Smooth muscle cell (in vitro differentiated cells): ENCODE data around the gene GUCY1A1. TPM values are rescaled to one million over a fixed set of nuclear protein-coding genes. Genes with fewer than 3 reads are reported as not detected.

Source experiments
- DNase-seq: peaks from one replicate; lab custom pipeline; 2025; ENCODE audit not compliant: unreplicated experiment; lab: John Stamatoyannopoulos, UW
- H2AFZ ChIP-seq: fragments of 200-600 bp; sonication (generic); 2 replicates; pipeline ENCODE4 v1.6.0; 2016; ENCODE audit warnings: antibody characterized with exemption, low read depth, mild to moderate bottlenecking
- H3F3A ChIP-seq: fragments of 200-600 bp; sonication (generic); 2 replicates; pipeline ENCODE4 v1.6.0; 2017; ENCODE audit warnings: antibody characterized with exemption, low read depth
- H3K27ac ChIP-seq: fragments of 200-600 bp; sonication (generic); 2 replicates; pipeline ENCODE4 v1.5.1; 2016; ENCODE audit warnings: low read depth, mild to moderate bottlenecking
- H3K27me3 ChIP-seq: fragments of 200-600 bp; sonication (generic); 2 replicates; pipeline ENCODE4 v1.6.1; 2016; ENCODE audit warnings: low read depth, mild to moderate bottlenecking
- H3K36me3 ChIP-seq: fragments of 200-600 bp; sonication (generic); 2 replicates; pipeline ENCODE4 v1.5.1; 2016; ENCODE audit warnings: low read depth
- H3K4me1 ChIP-seq: fragments of 200-600 bp; sonication (generic); 2 replicates; pipeline ENCODE4 v1.5.1; 2016; ENCODE audit warnings: low read depth
- H3K4me2 ChIP-seq: fragments of 200-600 bp; sonication (generic); 2 replicates; pipeline ENCODE4 v1.6.0; 2016; ENCODE audit warnings: mild to moderate bottlenecking
- H3K4me3 ChIP-seq: fragments of 200-600 bp; sonication (generic); 2 replicates; pipeline ENCODE4 v1.5.1; 2016; ENCODE audit warnings: mild to moderate bottlenecking
- H3K79me2 ChIP-seq: fragments of 200-600 bp; sonication (generic); 2 replicates; pipeline ENCODE4 v1.6.0; 2016; ENCODE audit warnings: low read depth, mild to moderate bottlenecking
- H3K9ac ChIP-seq: fragments of 200-600 bp; sonication (generic); 2 replicates; pipeline ENCODE4 v1.6.0; 2016; ENCODE audit warnings: low read depth
- H3K9me3 ChIP-seq: fragments of 200-600 bp; sonication (generic); replicated peaks from 2 replicates; pipeline ENCODE4 v1.5.1; 2016; ENCODE audit warnings: low read depth
- H4K20me1 ChIP-seq: fragments of 200-600 bp; sonication (generic); 2 replicates; pipeline ENCODE4 v1.6.0; 2016; ENCODE audit warnings: low read depth
- WGBS: methylation state at CpG from one replicate; pipeline ENCODE4 v1.1.7; 2016; ENCODE audit warnings: low lambda C conversion rate; 5-methylcytosine and 5-hydroxymethylcytosine counted together
- polyA plus RNA-seq: library from polyadenylated mRNA; unstranded; fragments of >200 nt; fragmentation: Nextera tagmentation; extraction: Ambion mirVana; gene quantifications from 2 replicates; pipeline ENCODE4 v1.2.1, GENCODE V29; 2016
- total RNA-seq: library from RNA; depleted of rRNA; stranded (reverse); fragments of >200 nt; gene quantifications from 2 replicates; pipeline ENCODE4 v1.2.3, GENCODE V29; 2014
- TF ChIP-seq, protein P1 (sequence below): fragments of 200-600 bp; sonication (generic); IDR thresholded peaks from 2 replicates; pipeline ENCODE4 v1.5.1; 2017; ENCODE audit warnings: borderline replicate concordance, mild to moderate bottlenecking, antibody characterized with exemption; ENCODE audit not compliant: insufficient read depth, poor library complexity, severe bottlenecking

GUCY1A1 gene
- total and polyA plus RNA-seq, 2 experiments from 2014 or later, result 172 to 269 TPM

DNA sequence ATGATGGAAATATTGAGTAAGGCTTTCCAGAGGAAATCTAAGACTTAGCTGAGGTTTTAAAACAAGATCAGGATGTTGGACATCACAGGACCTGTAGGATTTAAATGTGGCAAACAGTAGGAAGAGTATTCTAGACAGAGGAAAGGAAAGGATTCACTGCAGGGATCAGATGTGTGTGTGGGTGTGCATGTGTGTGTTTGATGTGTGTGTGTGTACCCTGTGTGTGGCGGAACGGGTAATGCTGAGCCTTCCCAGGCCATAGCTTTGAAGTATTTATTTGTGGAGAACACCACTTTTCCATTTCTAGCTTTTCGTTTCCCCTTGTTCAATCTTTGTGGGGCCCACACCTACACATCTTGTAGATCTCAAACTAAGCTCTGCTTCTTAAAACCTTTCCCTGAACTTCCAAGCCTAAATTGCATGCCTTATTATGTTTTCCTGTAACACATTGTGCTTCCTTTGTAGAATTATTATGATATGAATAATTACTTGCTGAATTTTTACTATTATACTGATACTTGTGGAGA is 6.9 kb downstream of the GUCY1A1 start:
- Histone ChIP-seq H3K9ac (no peak overlapping the region), H3F3A (peaks cover 35% of the 10 kb centered on the region), H3K79me2 (peaks cover 95% of the 10 kb centered on the region), H3K4me1 (peaks cover 34% of the 10 kb centered on the region), H2AFZ (no peak overlapping the region), H3K36me3 (no peaks in the 10 kb centered on the region), H3K9me3 (no peaks in the 10 kb centered on the region), H3K27me3 (no peaks in the 10 kb centered on the region), H3K27ac (peak overlapping the region; percentile 80), H3K4me3 (no peak overlapping the region), H4K20me1 (no peaks in the 10 kb centered on the region), H3K4me2 (peak overlapping the region; percentile 94)
- TF ChIP-seq, protein P1, sequence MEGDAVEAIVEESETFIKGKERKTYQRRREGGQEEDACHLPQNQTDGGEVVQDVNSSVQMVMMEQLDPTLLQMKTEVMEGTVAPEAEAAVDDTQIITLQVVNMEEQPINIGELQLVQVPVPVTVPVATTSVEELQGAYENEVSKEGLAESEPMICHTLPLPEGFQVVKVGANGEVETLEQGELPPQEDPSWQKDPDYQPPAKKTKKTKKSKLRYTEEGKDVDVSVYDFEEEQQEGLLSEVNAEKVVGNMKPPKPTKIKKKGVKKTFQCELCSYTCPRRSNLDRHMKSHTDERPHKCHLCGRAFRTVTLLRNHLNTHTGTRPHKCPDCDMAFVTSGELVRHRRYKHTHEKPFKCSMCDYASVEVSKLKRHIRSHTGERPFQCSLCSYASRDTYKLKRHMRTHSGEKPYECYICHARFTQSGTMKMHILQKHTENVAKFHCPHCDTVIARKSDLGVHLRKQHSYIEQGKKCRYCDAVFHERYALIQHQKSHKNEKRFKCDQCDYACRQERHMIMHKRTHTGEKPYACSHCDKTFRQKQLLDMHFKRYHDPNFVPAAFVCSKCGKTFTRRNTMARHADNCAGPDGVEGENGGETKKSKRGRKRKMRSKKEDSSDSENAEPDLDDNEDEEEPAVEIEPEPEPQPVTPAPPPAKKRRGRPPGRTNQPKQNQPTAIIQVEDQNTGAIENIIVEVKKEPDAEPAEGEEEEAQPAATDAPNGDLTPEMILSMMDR, result no peak
- no peak for DNase-seq
- 18% methylated on average over 3 of the region's 3 CpGs for WGBS

DNA sequence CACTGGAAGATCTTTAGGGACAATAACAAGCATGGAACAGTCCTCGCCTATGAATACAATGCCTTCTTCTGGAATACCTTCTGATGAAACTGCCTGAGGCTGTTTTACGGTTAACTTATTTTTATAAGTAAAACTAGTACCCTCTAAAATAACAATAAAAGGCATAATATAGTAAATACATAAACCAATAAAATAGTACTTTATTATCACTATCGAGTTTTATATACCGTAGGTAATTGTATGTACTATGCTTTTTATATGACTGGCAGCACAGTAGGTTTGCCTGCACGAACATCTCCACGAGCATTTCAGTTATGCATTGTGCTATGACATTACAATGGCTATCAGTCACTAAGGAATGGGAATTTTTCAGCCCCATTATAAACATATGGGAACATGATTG is 8.0 kb downstream of the GUCY1A1 start:
- WGBS, result 82% methylated on average over 6 of the region's 6 CpGs
- Histone ChIP-seq H3K27ac (peak overlapping the region; percentile 80), H2AFZ (no peak overlapping the region), H4K20me1 (no peaks in the 10 kb centered on the region), H3K9me3 (no peaks in the 10 kb centered on the region), H3F3A (peaks cover 33% of the 10 kb centered on the region), H3K4me1 (peaks cover 40% of the 10 kb centered on the region), H3K4me3 (peak overlapping the region; percentile 4), H3K36me3 (no peaks in the 10 kb centered on the region), H3K27me3 (no peaks in the 10 kb centered on the region), H3K79me2 (peaks cover 95% of the 10 kb centered on the region), H3K9ac (no peak overlapping the region), H3K4me2 (peak overlapping the region; percentile 94)
- TF ChIP-seq, protein P1, result no peak
- DNase-seq, result no peak

DNA sequence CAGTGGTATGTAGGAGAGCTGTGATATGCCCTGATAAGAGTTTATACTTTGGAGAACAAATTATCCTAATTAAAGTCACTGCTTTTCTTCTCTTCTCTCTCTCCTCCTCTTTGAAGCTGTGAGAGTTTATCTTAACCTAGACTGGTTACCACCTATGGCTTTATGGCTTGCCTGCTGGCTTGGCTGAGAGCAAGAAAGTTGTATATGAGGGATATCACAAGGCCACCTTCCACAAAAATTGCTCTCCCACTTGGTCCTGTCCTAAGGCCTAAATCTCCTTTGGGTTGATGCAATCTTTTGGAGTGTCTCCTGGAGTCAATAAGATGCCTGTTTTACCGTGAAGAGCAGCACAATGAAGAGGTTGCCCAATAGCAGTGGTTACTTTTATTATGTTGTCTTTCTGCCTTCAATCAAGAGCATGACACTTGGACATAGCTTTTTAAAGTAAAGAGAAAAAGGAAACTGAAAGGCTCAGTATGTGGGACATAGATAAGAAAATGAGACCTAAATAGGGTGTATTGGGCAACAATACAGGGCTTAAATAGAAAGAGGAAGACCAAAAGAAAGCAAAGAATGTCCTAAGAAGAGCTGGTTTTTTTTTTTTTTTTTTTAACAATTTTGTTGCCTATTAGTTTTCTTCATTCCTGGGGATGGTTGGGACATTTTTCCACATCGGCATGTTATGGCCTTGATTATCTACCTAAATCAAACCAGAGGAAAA is 9.2 kb downstream of the GUCY1A1 start:
- peaks cover 40% of the 10 kb centered on the region for H3K4me1 ChIP-seq
- H3K4me3 ChIP-seq, result peak overlapping the region; percentile 7
- TF ChIP-seq, protein P1, result no peak
- peak overlapping the region; percentile 27 for H3K9ac ChIP-seq
- no peaks in the 10 kb centered on the region for H3K27me3 ChIP-seq
- peaks cover 33% of the 10 kb centered on the region for H3F3A ChIP-seq
- H3K9me3 ChIP-seq, result no peaks in the 10 kb centered on the region
- H3K36me3 ChIP-seq, result no peaks in the 10 kb centered on the region
- H3K79me2 ChIP-seq, result peaks cover 95% of the 10 kb centered on the region
- 34% methylated on average over 2 of the region's 2 CpGs for WGBS
- H2AFZ ChIP-seq, result no peak overlapping the region
- H3K4me2 ChIP-seq, result peak overlapping the region; percentile 94
- DNase-seq, result no peak
- H4K20me1 ChIP-seq, result no peaks in the 10 kb centered on the region
- peak overlapping the region; percentile 80 for H3K27ac ChIP-seq

DNA sequence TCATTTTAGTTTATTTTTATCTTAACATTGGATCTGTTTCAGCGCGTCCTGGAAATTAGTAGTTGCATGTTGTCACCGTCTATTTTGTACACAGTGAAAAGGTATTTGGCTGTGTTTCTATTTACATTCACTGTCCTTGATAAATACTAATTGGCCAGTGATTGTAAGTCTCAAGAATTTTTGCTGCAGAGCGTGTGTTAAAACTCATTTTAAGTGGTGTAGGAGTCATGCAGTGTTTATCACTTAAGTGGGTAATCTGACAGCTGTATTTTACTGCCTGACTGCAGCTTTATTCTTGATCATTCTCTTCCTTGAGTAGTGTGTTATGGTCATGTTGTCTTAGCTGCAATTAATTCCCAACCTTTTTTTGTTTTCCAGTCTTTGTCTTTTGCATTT is 9.8 kb downstream of the GUCY1A1 start:
- peaks cover 95% of the 10 kb centered on the region for H3K79me2 ChIP-seq
- TF ChIP-seq, protein P1, result no peak
- no peak for DNase-seq
- WGBS, result 20% methylated on average over 4 of the region's 4 CpGs
- peaks cover 40% of the 10 kb centered on the region for H3K4me1 ChIP-seq
- H3K9ac ChIP-seq, result peak overlapping the region; percentile 27
- H3K36me3 ChIP-seq, result no peaks in the 10 kb centered on the region
- no peak overlapping the region for H2AFZ ChIP-seq
- no peaks in the 10 kb centered on the region for H3K9me3 ChIP-seq
- H3K4me2 ChIP-seq, result peak overlapping the region; percentile 94
- H3K27ac ChIP-seq, result peak overlapping the region; percentile 80
- no peaks in the 10 kb centered on the region for H3K27me3 ChIP-seq
- H3F3A ChIP-seq, result peaks cover 33% of the 10 kb centered on the region
- H4K20me1 ChIP-seq, result no peaks in the 10 kb centered on the region
- peak overlapping the region; percentile 7 for H3K4me3 ChIP-seq
